ENCODE results near the gene TRMT1. TPM values are rescaled to one million over a fixed set of nuclear protein-coding genes. Genes with fewer than 3 reads are reported as not detected.

Gene TRMT1
- polyA plus RNA-seq, 3 donors, result 14.5 to 94.7 (median 14.5) TPM

DNA sequence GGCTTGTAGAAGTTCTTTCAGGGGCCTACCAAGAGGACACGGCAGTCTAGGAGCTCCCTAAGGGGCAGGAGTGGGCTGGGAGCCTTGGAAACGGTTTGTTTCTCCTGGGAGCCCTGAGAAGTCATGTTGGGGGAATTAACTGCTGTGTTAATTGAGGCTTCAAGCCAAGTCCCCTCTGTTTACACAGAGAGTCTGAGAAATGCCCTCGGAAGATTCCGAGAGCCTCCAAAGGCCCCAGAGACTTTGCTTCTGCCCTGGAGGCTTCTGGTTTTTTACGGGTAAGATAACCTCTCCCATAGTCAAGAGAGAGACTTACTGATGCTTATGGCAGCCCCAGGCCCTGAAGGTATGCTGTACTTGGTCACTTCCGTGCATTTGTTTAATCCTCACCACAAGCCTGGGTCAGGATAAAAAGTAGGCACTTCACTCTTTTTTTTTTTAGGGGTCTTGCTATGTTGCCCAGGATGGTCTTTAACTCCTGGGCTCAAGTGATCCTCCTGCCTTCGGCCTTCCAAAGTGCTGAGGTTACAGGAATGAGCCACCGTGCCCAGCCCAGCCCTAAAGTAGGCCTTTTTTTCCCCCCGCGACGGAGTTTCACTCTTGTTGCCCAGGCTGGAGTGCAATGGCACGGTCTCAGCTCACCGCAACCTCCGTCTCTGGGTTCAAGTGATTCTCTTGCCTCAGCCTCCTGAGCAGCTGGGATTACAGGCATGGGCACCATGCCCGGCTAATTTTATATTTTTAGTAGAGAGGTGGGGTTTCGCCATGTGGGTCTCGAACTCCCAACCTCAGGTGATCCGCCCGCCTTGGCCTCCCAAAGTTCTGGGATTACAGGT is 48.8 kb upstream of the TRMT1 start:
- peak overlapping the region in 1 of 3 experiments; percentile 83 for H3K4me3 ChIP-seq (replicated peaks in 1 of 3; ENCODE audit: low read depth in 2 of 3, low read length in 3 of 3)
- no peaks in the 10 kb centered on the region for H3K36me3 ChIP-seq (replicated peaks in 1 of 2; ENCODE audit: control insufficient read depth in 1 of 2, insufficient read depth in 2 of 2, low read length in 2 of 2)
- DNase-seq, result no peak
- peak overlapping the region; percentile 65 to 98 for H3K27ac ChIP-seq (ENCODE audit: low read depth in 1 of 2, low read length in 2 of 2)
- no peak for TF ChIP-seq CTCF (IDR thresholded peaks at IDR 0.05)
- H4K20me1 ChIP-seq (ENCODE audit: insufficient read depth, low read length), result no peaks in the 10 kb centered on the region
- H3K27me3 ChIP-seq (ENCODE audit: control insufficient read depth in 2 of 2, insufficient read depth in 2 of 2, low read length in 2 of 2), result no peaks in the 10 kb centered on the region
- H2AFZ ChIP-seq (ENCODE audit: insufficient read depth, low read depth, low read length, poor library complexity, severe bottlenecking), result peak overlapping the region; percentile 90
- Mint-ChIP-seq H3K4me3 (no peak overlapping the region), H3K4me1 (peaks cover 81% of the 10 kb centered on the region), H3K27ac (peak overlapping the region in 6 of 7 donors; percentile 24 to 98 (median 86)), H3K9me3 (peaks cover 0 to 5% (median 0%) of the 10 kb centered on the region in 7 donors), H3K27me3 (ENCODE audit: low read depth in 3 of 3) (peaks cover 0 to 4% (median 0%) of the 10 kb centered on the region in 3 donors), H3K36me3 (no peaks in the 10 kb centered on the region)
- 81% methylated on average over 9 of the region's 19 CpGs for WGBS (ENCODE audit: insufficient coverage)
- H3K9ac ChIP-seq (ENCODE audit: insufficient read depth, low read length, poor library complexity, severe bottlenecking), result no peak overlapping the region
- H3K9me3 ChIP-seq (replicated peaks in 1 of 2; ENCODE audit: control insufficient read depth in 1 of 2, insufficient read depth in 1 of 2, low read length in 2 of 2), result no peaks in the 10 kb centered on the region
- H3K4me1 ChIP-seq (ENCODE audit: control insufficient read depth in 1 of 2, insufficient read depth in 2 of 2, low read length in 2 of 2), result peaks cover 83 to 94% of the 10 kb centered on the region in 2 donors
- intact Hi-C loops (cut with micrococcal nuclease), result no loop called here
- peaks cover 22% of the 10 kb centered on the region for H3K79me2 ChIP-seq (ENCODE audit: insufficient read depth, low read length)
- no peak overlapping the region for H3K4me2 ChIP-seq (replicated peaks; ENCODE audit: extremely low read depth, low read length, poor library complexity, severe bottlenecking)

GRCh38 chr19:13164343-13165161 is 48.0 kb upstream of the TRMT1 start:
- H3K27me3 ChIP-seq (ENCODE audit: control insufficient read depth in 2 of 2, insufficient read depth in 2 of 2, low read length in 2 of 2), result no peaks in the 10 kb centered on the region
- H3K9me3 ChIP-seq (replicated peaks in 1 of 2; ENCODE audit: control insufficient read depth in 1 of 2, insufficient read depth in 1 of 2, low read length in 2 of 2), result no peaks in the 10 kb centered on the region
- peak overlapping the region; percentile 24 to 83 (median 47) for H3K4me3 ChIP-seq (replicated peaks in 1 of 3; ENCODE audit: low read depth in 2 of 3, low read length in 3 of 3)
- H3K4me2 ChIP-seq (replicated peaks; ENCODE audit: extremely low read depth, low read length, poor library complexity, severe bottlenecking), result peak overlapping the region; percentile 97
- H3K36me3 ChIP-seq (replicated peaks in 1 of 2; ENCODE audit: control insufficient read depth in 1 of 2, insufficient read depth in 2 of 2, low read length in 2 of 2), result no peaks in the 10 kb centered on the region
- peaks cover 0 to 5% (median 0%) of the 10 kb centered on the region in 7 donors for H3K9me3 Mint-ChIP-seq
- intact Hi-C loops (cut with micrococcal nuclease), result loop anchor here in 1 of 2 donors (5.0 kb wide), 1 partner anchor 43 kb away; no protein-coding TSS in a partner anchor
- H3K27ac ChIP-seq (ENCODE audit: low read depth in 1 of 2, low read length in 2 of 2), result peak overlapping the region; percentile 65 to 90
- peaks cover 0 to 4% (median 0%) of the 10 kb centered on the region in 3 donors for H3K27me3 Mint-ChIP-seq (ENCODE audit: low read depth in 3 of 3)
- DNase-seq, result peak in 2 of 3 donors; percentile 11 to 43
- peak overlapping the region; percentile 76 to 87 for H3K4me3 Mint-ChIP-seq
- peaks cover 22% of the 10 kb centered on the region for H3K79me2 ChIP-seq (ENCODE audit: insufficient read depth, low read length)
- TF ChIP-seq CTCF (IDR thresholded peaks at IDR 0.05), result no peak
- no peaks in the 10 kb centered on the region for H4K20me1 ChIP-seq (ENCODE audit: insufficient read depth, low read length)
- H2AFZ ChIP-seq (ENCODE audit: insufficient read depth, low read depth, low read length, poor library complexity, severe bottlenecking), result peak overlapping the region; percentile 90
- H3K27ac Mint-ChIP-seq, result peak overlapping the region; percentile 50 to 98 (median 92)
- peak overlapping the region; percentile 70 for H3K9ac ChIP-seq (ENCODE audit: insufficient read depth, low read length, poor library complexity, severe bottlenecking)
- peaks cover 78 to 92% of the 10 kb centered on the region in 2 donors for H3K4me1 ChIP-seq (ENCODE audit: control insufficient read depth in 1 of 2, insufficient read depth in 2 of 2, low read length in 2 of 2)
- H3K36me3 Mint-ChIP-seq, result no peaks in the 10 kb centered on the region
- 8% methylated on average over 13 of the region's 19 CpGs for WGBS (ENCODE audit: insufficient coverage)
- H3K4me1 Mint-ChIP-seq, result peaks cover 75% of the 10 kb centered on the region

Data from CD14-positive monocyte (primary cell).